ENCODE measurements around the gene BRD7.

DNA sequence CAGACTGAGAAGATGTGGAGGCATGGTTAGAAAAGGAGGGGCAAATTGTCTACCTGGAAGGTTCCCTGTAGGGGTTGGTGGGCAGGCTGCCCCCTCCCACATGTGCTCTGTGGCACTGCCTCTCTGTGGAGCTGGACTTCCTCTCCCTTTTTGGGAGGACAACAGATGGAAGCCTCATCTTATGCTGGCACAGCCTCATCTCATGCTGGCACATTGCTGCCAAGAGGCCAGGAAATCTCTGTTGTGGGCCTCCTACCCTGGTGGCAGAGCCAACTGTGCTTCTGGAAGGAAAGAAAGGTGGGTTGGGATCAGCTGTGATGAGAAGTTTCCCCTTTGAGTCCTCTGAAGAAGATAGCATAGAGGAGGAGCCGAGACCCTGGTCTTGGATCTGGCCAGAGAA is 19.7 kb upstream of the BRD7 start:
- TF ChIP-seq, protein P1, sequence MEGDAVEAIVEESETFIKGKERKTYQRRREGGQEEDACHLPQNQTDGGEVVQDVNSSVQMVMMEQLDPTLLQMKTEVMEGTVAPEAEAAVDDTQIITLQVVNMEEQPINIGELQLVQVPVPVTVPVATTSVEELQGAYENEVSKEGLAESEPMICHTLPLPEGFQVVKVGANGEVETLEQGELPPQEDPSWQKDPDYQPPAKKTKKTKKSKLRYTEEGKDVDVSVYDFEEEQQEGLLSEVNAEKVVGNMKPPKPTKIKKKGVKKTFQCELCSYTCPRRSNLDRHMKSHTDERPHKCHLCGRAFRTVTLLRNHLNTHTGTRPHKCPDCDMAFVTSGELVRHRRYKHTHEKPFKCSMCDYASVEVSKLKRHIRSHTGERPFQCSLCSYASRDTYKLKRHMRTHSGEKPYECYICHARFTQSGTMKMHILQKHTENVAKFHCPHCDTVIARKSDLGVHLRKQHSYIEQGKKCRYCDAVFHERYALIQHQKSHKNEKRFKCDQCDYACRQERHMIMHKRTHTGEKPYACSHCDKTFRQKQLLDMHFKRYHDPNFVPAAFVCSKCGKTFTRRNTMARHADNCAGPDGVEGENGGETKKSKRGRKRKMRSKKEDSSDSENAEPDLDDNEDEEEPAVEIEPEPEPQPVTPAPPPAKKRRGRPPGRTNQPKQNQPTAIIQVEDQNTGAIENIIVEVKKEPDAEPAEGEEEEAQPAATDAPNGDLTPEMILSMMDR (IDR thresholded peaks at IDR 0.05), result no peak
- no peak for TF ChIP-seq POLR2AphosphoS5 (IDR thresholded peaks at IDR 0.05; ENCODE audit: low read depth, low read length)
- no peak for TF ChIP-seq SIN3A (IDR thresholded peaks at IDR 0.05; ENCODE audit: borderline replicate concordance, insufficient read depth, low read depth, low read length)
- no peak for TF ChIP-seq REST (IDR thresholded peaks at IDR 0.05; ENCODE audit: insufficient read depth in 1 of 2, low read depth in 2 of 2, low read length in 1 of 2)
- no peak for TF ChIP-seq TCF7L2 (IDR thresholded peaks at IDR 0.05; ENCODE audit: low read depth, low read length)
